GM21526 (cell line): ENCODE results near the gene APOA1.
A peak's percentile ranks its signal among the peaks of the same experiment; 100 is the strongest.

Experiments used
- ATAC-seq: cut with Tn5 transposase; IDR thresholded peaks from one replicate; pipeline ENCODE4 v1.9.1; 2021; ENCODE audit warnings: moderate library complexity; ENCODE audit not compliant: unreplicated experiment, low FRiP score

The APOA1 gene

GRCh38 chr11:116792144-116792868 lies 45.1 kb downstream of the APOA1 start:
- ATAC-seq: no peak

GRCh38 chr11:116791813-116792143 lies 45.6 kb downstream of the APOA1 start, which contains the start of gene APOA5:
Gene APOA5, minus strand, starts transcription at chr11:116791879. Its CDS starts 19 bp downstream, at chr11:116791860.
- ATAC-seq: no peak

DNA sequence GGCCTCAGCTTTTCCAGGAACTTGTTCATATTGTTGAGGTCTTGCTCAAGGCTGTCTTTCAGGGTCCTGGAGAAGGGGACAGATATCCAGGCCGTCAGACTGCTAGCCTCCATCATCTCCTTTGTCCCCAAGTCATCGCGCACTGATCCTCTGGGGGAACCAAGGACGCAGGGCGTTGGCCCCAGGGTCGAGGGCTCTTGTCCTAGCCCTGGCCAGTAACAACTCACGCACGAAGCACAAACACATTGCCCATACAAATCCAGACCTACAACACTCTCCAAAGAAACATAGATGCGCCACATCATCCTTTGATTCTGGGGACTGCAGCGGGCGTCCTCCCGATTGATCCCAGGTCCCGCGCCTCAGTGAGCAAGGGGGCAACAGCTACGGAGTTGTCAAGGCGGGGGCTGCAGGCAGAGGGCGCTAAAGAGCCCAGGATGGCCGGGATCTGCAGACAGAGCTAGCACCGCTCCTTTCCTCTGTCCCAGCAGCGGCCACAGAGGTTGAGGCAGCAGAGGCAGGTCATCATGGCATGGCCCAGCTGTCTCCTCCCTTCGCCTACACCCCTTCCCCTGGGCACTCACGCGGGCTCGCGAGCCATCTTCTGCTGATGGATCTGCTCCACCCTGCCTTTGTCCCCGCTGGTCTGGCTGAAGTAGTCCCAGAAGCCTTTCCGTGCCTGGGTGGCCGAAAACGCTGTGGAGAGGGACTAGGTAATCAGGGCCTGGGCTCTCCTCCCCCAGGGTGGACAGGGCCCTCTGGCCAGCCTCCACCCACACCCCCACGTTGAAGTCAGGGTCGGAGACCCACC lies 46.2 kb downstream of the APOA1 start:
- ATAC-seq: no peak

DNA sequence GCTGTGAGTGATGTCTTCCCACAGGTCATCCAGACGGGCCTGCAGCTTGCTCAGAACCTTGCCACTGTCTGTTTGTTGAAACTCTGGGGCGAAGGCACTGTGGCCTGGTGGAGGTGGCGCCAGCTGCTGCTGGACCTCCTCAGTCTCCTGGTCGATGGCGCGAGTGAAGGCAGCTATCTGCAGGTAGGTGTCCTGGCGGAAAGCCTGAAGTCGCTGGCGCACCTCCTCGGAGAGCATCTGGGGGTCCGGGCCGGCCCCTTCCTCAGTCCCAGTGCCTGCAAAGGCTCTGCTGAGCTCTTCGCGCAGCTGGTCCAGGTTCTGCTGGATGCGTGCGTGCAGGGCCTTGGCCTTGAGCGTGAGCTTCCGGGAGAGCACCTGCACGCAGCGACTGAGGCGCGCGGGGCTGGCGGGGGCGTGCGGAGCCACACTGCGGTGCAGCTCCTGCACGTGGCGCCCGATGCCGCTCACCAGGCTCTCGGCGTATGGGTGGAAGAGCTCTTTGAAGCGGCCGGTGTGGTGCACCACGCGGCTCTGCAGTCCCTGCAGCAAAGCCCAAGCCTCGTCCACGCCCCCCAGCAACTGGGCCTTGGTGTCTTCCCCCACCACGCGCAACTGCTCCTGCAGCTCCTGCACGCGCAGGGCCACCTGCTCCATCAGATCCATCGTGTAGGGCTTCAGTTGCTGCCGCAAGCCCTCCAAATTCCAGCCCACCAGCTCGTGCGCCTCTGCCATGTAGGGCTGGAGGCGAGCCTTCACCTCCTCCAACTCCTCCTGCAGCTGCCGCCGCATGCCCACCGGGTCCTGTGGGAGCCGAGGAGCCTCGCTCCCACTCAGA lies 47.0 kb downstream of the APOA1 start:
- ATAC-seq: no peak

GRCh38 chr11:116788975-116789374 lies 48.4 kb downstream of the APOA1 start:
- no peak for ATAC-seq

DNA sequence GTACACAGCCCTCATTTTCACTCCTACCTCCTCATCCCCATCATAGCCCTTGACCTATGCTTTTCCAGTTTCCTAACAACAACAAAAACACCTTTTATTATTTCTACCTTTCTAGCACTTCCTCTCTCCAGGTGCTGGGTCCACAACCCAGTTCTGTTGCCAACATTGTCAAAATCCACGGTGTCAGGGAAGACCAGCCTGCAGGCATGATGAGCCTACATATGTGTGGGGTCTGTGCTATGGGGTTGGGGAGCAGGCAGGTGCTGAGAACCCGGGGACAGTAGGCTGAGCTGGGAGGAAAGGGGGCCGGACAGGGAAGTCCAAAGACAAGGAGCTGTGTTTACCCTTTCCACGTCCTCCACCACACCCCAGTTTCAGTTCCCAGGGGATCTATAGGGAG lies 48.9 kb downstream of the APOA1 start:
- ATAC-seq: no peak

DNA sequence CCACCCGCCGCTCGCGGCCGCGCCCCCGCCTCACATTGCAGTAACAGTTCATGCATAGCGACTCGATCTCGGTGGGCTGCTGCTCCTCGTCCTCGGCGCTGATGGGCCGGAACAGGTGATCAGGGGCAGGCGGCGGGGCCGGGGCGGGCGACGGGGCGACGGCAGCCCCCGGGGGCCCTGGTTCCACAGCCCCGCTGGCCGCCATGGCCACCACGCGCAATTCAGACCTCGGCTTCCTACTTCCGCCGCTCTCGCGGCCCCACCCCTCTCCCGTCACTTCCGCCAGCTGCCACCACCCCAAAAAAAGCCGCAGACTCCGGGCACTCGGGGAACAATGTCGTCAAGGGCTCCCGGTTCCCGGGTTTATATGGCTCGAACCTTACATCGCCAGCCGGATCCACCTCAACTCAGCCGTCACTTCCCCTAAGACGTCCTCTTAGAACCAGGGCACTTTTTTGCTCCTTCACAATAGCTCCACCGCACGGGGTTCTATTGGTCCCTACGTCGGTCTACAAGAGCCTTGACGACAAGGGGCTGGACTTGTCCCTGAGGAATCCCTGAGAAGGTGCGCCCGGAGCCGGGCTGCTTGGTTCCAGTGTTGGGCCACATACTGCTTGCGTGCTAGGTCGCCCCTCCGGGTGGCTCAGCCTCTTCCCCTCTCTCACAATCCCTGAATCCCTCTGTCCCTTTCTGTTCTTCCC lies 49.5 kb downstream of the APOA1 start, which contains the start of gene ZPR1:
Gene ZPR1 (minus strand): TSS at position 238 of the 701 bp plus-strand sequence. CDS start 33 bp downstream, at position 205.
- peak; percentile 81 for ATAC-seq

- ATAC-seq: peak; percentile 18
Measured at GRCh38 chr11:116787436-116787785, 50.0 kb downstream of the APOA1 start.

- no peak for ATAC-seq
Measured at GRCh38 chr11:116786966-116787365, 50.5 kb downstream of the APOA1 start.

- no peak for ATAC-seq
Measured at GRCh38 chr11:116786326-116786725, 51.1 kb downstream of the APOA1 start.
